Activated naive CD8-positive, alpha-beta T cell treated with anti-CD3 and anti-CD28 coated beads for 36 hours (primary cell): ENCODE results near the gene C18orf54. TPM values are rescaled to one million over a fixed set of nuclear protein-coding genes. Genes with fewer than 3 reads are reported as not detected.
"Not testable (repeated sequence)": the region's sequence is repeated elsewhere in the genome, so short reads cannot be mapped to it uniquely, and the experiment has no call there.

Source experiments
- DNase-seq: peaks from one replicate; pipeline ENCODE4 v3.0.0; 2021
- H3K27ac Mint-ChIP-seq: one replicate; pipeline ENCODE4 v1.8.0; 2022; ENCODE audit warnings: mild to moderate bottlenecking, moderate library complexity, mixed read lengths
- H3K27me3 Mint-ChIP-seq: one replicate; pipeline ENCODE4 v1.8.0; 2022; ENCODE audit warnings: mild to moderate bottlenecking, mixed read lengths
- H3K36me3 Mint-ChIP-seq: one replicate; pipeline ENCODE4 v1.8.0; 2021; ENCODE audit warnings: mild to moderate bottlenecking, mixed read lengths
- H3K4me1 Mint-ChIP-seq: one replicate; pipeline ENCODE4 v1.8.0; 2021; ENCODE audit warnings: mixed read lengths
- H3K4me3 Mint-ChIP-seq: one replicate; pipeline ENCODE4 v1.8.0; 2022; ENCODE audit warnings: mild to moderate bottlenecking, moderate library complexity, mixed read lengths
- H3K9me3 Mint-ChIP-seq: one replicate; pipeline ENCODE4 v1.8.0; 2022; ENCODE audit warnings: mixed read lengths
- total RNA-seq, 2 experiments: library from RNA; stranded (reverse); gene quantifications; one replicate each; pipeline ENCODE4 v1.2.3, GENCODE V29; 2021

Gene C18orf54
- 1 to 10 TPM; 5.7 to 6.5 TPM for total RNA-seq

- Mint-ChIP-seq H3K27me3 (peaks cover 14% of the 10 kb centered on the region), H3K27ac (peak within 1 kb of the TSS; percentile 92), H3K9me3 (no peaks in the 10 kb centered on the region), H3K4me3 (peak within 1 kb of the TSS; percentile 100), H3K36me3 (peaks cover 7% of the 10 kb centered on the region), H3K4me1 (peaks cover 16% of the 10 kb centered on the region)
- peak; percentile 92 for DNase-seq
Measured at GRCh38 chr18:54357660-54358494, at the start of gene C18orf54, which contains the start of gene STARD6. Gene C18orf54, plus strand, starts transcription at chr18:54357906. Its CDS starts 2,667 bp downstream, at chr18:54360573. Gene STARD6, minus strand, starts transcription at chr18:54357858. Its CDS starts 3,285 bp downstream, at chr18:54354573.

- not testable (repeated sequence) for H3K27ac Mint-ChIP-seq, H3K4me1 Mint-ChIP-seq, H3K4me3 Mint-ChIP-seq, DNase-seq, H3K36me3 Mint-ChIP-seq, H3K9me3 Mint-ChIP-seq, H3K27me3 Mint-ChIP-seq
Measured at GRCh38 chr18:54309564-54309963, 48.1 kb upstream of the C18orf54 start.

- H3K4me1 Mint-ChIP-seq = no peaks in the 10 kb centered on the region
- no peak for DNase-seq
- peaks cover 15% of the 10 kb centered on the region for H3K27me3 Mint-ChIP-seq
- H3K9me3 Mint-ChIP-seq = peaks cover 1% of the 10 kb centered on the region
- no peak overlapping the region for H3K27ac Mint-ChIP-seq
- no peak overlapping the region for H3K4me3 Mint-ChIP-seq
- H3K36me3 Mint-ChIP-seq = no peaks in the 10 kb centered on the region
Measured at GRCh38 chr18:54316071-54316820, 41.5 kb upstream of the C18orf54 start.

GRCh38 chr18:54323561-54323960 is 34.1 kb upstream of the C18orf54 start:
- DNase-seq = no peak
- Mint-ChIP-seq H3K36me3 (no peaks in the 10 kb centered on the region), H3K4me3 (no peak overlapping the region), H3K27me3 (no peaks in the 10 kb centered on the region), H3K9me3 (no peaks in the 10 kb centered on the region), H3K4me1 (no peaks in the 10 kb centered on the region), H3K27ac (no peak overlapping the region)

- no peaks in the 10 kb centered on the region for H3K9me3 Mint-ChIP-seq
Measured at GRCh38 chr18:54323970-54324369, 33.7 kb upstream of the C18orf54 start.

GRCh38 chr18:54327818-54328217 is 29.9 kb upstream of the C18orf54 start:
- H3K9me3 Mint-ChIP-seq = no peaks in the 10 kb centered on the region
- DNase-seq = no peak
- no peaks in the 10 kb centered on the region for H3K4me1 Mint-ChIP-seq
- no peaks in the 10 kb centered on the region for H3K36me3 Mint-ChIP-seq
- no peak overlapping the region for H3K4me3 Mint-ChIP-seq
- peaks cover 6% of the 10 kb centered on the region for H3K27me3 Mint-ChIP-seq
- no peak overlapping the region for H3K27ac Mint-ChIP-seq

More at GRCh38 chr18:54323970-54324369, 33.7 kb upstream of the C18orf54 start:
- Mint-ChIP-seq H3K4me1 (no peaks in the 10 kb centered on the region), H3K36me3 (no peaks in the 10 kb centered on the region), H3K27me3 (no peaks in the 10 kb centered on the region), H3K4me3 (no peak overlapping the region), H3K27ac (no peak overlapping the region)
- no peak for DNase-seq

- no peak for DNase-seq
- Mint-ChIP-seq H3K36me3 (no peaks in the 10 kb centered on the region), H3K27ac (no peak overlapping the region), H3K4me1 (no peaks in the 10 kb centered on the region), H3K4me3 (no peak overlapping the region), H3K9me3 (no peaks in the 10 kb centered on the region), H3K27me3 (peaks cover 6% of the 10 kb centered on the region)
Measured at GRCh38 chr18:54329787-54330186, 27.9 kb upstream of the C18orf54 start.

- H3K36me3 Mint-ChIP-seq = no peaks in the 10 kb centered on the region
- H3K27ac Mint-ChIP-seq = no peak overlapping the region
- DNase-seq = no peak
- peaks cover 10% of the 10 kb centered on the region for H3K27me3 Mint-ChIP-seq
- H3K4me1 Mint-ChIP-seq = no peaks in the 10 kb centered on the region
- no peaks in the 10 kb centered on the region for H3K9me3 Mint-ChIP-seq
- H3K4me3 Mint-ChIP-seq = no peak overlapping the region
Measured at GRCh38 chr18:54330768-54331548, 26.7 kb upstream of the C18orf54 start.

- DNase-seq = no peak
- Mint-ChIP-seq H3K36me3 (no peaks in the 10 kb centered on the region), H3K4me3 (no peak overlapping the region), H3K27me3 (peaks cover 8% of the 10 kb centered on the region), H3K27ac (no peak overlapping the region), H3K4me1 (no peaks in the 10 kb centered on the region), H3K9me3 (no peaks in the 10 kb centered on the region)
Measured at GRCh38 chr18:54335638-54336173, 22.0 kb upstream of the C18orf54 start.

GRCh38 chr18:54338230-54338629 is 19.5 kb upstream of the C18orf54 start:
- Mint-ChIP-seq H3K36me3 (peaks cover 1% of the 10 kb centered on the region), H3K9me3 (peaks cover 2% of the 10 kb centered on the region), H3K4me3 (no peak overlapping the region), H3K27ac (no peak overlapping the region), H3K4me1 (no peaks in the 10 kb centered on the region), H3K27me3 (peaks cover 7% of the 10 kb centered on the region)
- no peak for DNase-seq

- Mint-ChIP-seq H3K4me1 (no peaks in the 10 kb centered on the region), H3K36me3 (no peaks in the 10 kb centered on the region), H3K27me3 (peaks cover 36% of the 10 kb centered on the region), H3K4me3 (no peak overlapping the region), H3K9me3 (no peaks in the 10 kb centered on the region), H3K27ac (no peak overlapping the region)
- no peak for DNase-seq
Measured at GRCh38 chr18:54351186-54351585, 6.5 kb upstream of the C18orf54 start.

GRCh38 chr18:54357082-54357659 is 535 bp upstream of the C18orf54 start:
- H3K27me3 Mint-ChIP-seq = peaks cover 16% of the 10 kb centered on the region
- peak overlapping the region; percentile 100 for H3K4me3 Mint-ChIP-seq
- H3K27ac Mint-ChIP-seq = peak overlapping the region; percentile 92
- no peaks in the 10 kb centered on the region for H3K9me3 Mint-ChIP-seq
- no peak for DNase-seq
- H3K36me3 Mint-ChIP-seq = peaks cover 7% of the 10 kb centered on the region
- peaks cover 16% of the 10 kb centered on the region for H3K4me1 Mint-ChIP-seq

- Mint-ChIP-seq H3K36me3 (peaks cover 7% of the 10 kb centered on the region), H3K27ac (peak overlapping the region; percentile 92), H3K9me3 (no peaks in the 10 kb centered on the region), H3K4me3 (peak overlapping the region; percentile 100), H3K27me3 (peaks cover 14% of the 10 kb centered on the region), H3K4me1 (peaks cover 16% of the 10 kb centered on the region)
- DNase-seq = no peak
Measured at GRCh38 chr18:54358495-54359040, 862 bp downstream of the C18orf54 start.

GRCh38 chr18:54359233-54359632 is 1.5 kb downstream of the C18orf54 start:
- no peak overlapping the region for H3K27ac Mint-ChIP-seq
- H3K9me3 Mint-ChIP-seq = no peaks in the 10 kb centered on the region
- H3K4me3 Mint-ChIP-seq = peak overlapping the region; percentile 100
- H3K36me3 Mint-ChIP-seq = peaks cover 7% of the 10 kb centered on the region
- H3K27me3 Mint-ChIP-seq = peaks cover 14% of the 10 kb centered on the region
- H3K4me1 Mint-ChIP-seq = peaks cover 16% of the 10 kb centered on the region
- DNase-seq = no peak
